CD14-positive monocyte (primary cell): ENCODE data around the gene MYPN. TPM values are rescaled to one million over a fixed set of nuclear protein-coding genes. Genes with fewer than 3 reads are reported as not detected.

Experiments
- DNase-seq, 3 donors: peaks; one replicate each; pipeline ENCODE4 v3.0.0-alpha.2; 2011 to 2022
- H2AFZ ChIP-seq: 2 replicates; pipeline ENCODE4 v1.6.0; 2012; ENCODE audit warnings: mild to moderate bottlenecking, low read depth, low read length, inconsistent platforms; ENCODE audit not compliant: insufficient read depth, poor library complexity, severe bottlenecking
- H3K27ac ChIP-seq, 2 donors: 1 replicate in 1 of 2; 2 replicates in 1 of 2; pipeline ENCODE4 v1.5.1; 2012 to 2013; ENCODE audit warnings: low read length in 2 of 2, control low read depth in 1 of 2, inconsistent platforms in 1 of 2, low read depth in 1 of 2, mild to moderate bottlenecking in 1 of 2
- H3K27me3 ChIP-seq, 2 donors: one replicate each; pipeline versions ENCODE4 v1.6.0 to v1.6.1; 2011 to 2013; ENCODE audit warnings: low read length in 2 of 2; ENCODE audit not compliant: control insufficient read depth in 2 of 2, insufficient read depth in 2 of 2
- H3K36me3 ChIP-seq, 2 donors: replicated peaks in 1 of 2; 1 replicate in 1 of 2; 2 replicates in 1 of 2; pipeline versions ENCODE4 v1.5.1 to v1.6.1; 2012 to 2013; ENCODE audit warnings: low read length in 2 of 2, control low read depth in 1 of 2, inconsistent platforms in 1 of 2, mild to moderate bottlenecking in 1 of 2; ENCODE audit not compliant: insufficient read depth in 2 of 2, control insufficient read depth in 1 of 2
- H3K4me1 ChIP-seq, 2 donors: 1 replicate in 1 of 2; 2 replicates in 1 of 2; pipeline versions ENCODE4 v1.5.1 to v1.6.1; 2012 to 2013; ENCODE audit warnings: low read length in 2 of 2, control low read depth in 1 of 2, inconsistent platforms in 1 of 2, mild to moderate bottlenecking in 1 of 2, moderate library complexity in 1 of 2; ENCODE audit not compliant: insufficient read depth in 2 of 2, control insufficient read depth in 1 of 2
- H3K4me2 ChIP-seq: replicated peaks from 2 replicates; pipeline ENCODE3; 2012; ENCODE audit warnings: low read length, moderate library complexity, mild to moderate bottlenecking; ENCODE audit not compliant: poor library complexity, severe bottlenecking; ENCODE audit errors: extremely low read depth
- H3K4me3 ChIP-seq, 3 experiments: fragments of 200-600 bp in 1 of 3; sonication (generic) in 1 of 3; replicated peaks in 1 of 3; 1 replicate in 2 of 3; 2 replicates in 1 of 3; pipeline ENCODE4 v1.5.1; 2011 to 2013; ENCODE audit warnings: low read length in 3 of 3, mild to moderate bottlenecking in 3 of 3, control low read depth in 2 of 3, low read depth in 2 of 3, inconsistent platforms in 1 of 3, moderate library complexity in 1 of 3
- H3K79me2 ChIP-seq: 2 replicates; pipeline ENCODE4 v1.6.0; 2012; ENCODE audit warnings: mild to moderate bottlenecking, control low read depth, inconsistent platforms, low read length, moderate library complexity; ENCODE audit not compliant: insufficient read depth
- H3K9ac ChIP-seq: 2 replicates; pipeline ENCODE4 v1.6.0; 2017; ENCODE audit warnings: low read length, mild to moderate bottlenecking; ENCODE audit not compliant: insufficient read depth, poor library complexity, severe bottlenecking
- H3K9me3 ChIP-seq, 2 donors: replicated peaks in 1 of 2; 1 replicate in 1 of 2; 2 replicates in 1 of 2; pipeline versions ENCODE4 v1.5.1 to v1.6.1; 2012 to 2013; ENCODE audit warnings: low read length in 2 of 2, control low read depth in 1 of 2; ENCODE audit not compliant: control insufficient read depth in 1 of 2, insufficient read depth in 1 of 2
- H4K20me1 ChIP-seq: 2 replicates; pipeline ENCODE4 v1.6.0; 2012; ENCODE audit warnings: mild to moderate bottlenecking, low read length, control low read depth, moderate library complexity; ENCODE audit not compliant: insufficient read depth
- H3K27ac Mint-ChIP-seq, 7 donors: one replicate each; pipeline ENCODE4 v1.8.0; 2020; ENCODE audit warnings: mild to moderate bottlenecking in 7 of 7, mixed read lengths in 7 of 7, moderate library complexity in 6 of 7, inconsistent platforms in 2 of 7
- H3K27me3 Mint-ChIP-seq, 3 donors: one replicate each; pipeline ENCODE4 v1.8.0; 2021 to 2022; ENCODE audit warnings: low read depth in 3 of 3, mild to moderate bottlenecking in 3 of 3, mixed read lengths in 3 of 3, moderate library complexity in 3 of 3, inconsistent platforms in 1 of 3
- H3K36me3 Mint-ChIP-seq, 2 donors: one replicate each; pipeline ENCODE4 v1.8.0; 2020; ENCODE audit warnings: mixed read lengths in 2 of 2, inconsistent platforms in 1 of 2, mild to moderate bottlenecking in 1 of 2
- H3K4me1 Mint-ChIP-seq: one replicate; pipeline ENCODE4 v1.8.0; 2020; ENCODE audit warnings: mild to moderate bottlenecking, mixed read lengths
- H3K4me3 Mint-ChIP-seq, 2 donors: one replicate each; pipeline ENCODE4 v1.8.0; 2020; ENCODE audit warnings: mild to moderate bottlenecking in 2 of 2, mixed read lengths in 2 of 2, moderate library complexity in 1 of 2
- H3K9me3 Mint-ChIP-seq, 7 donors: one replicate each; pipeline ENCODE4 v1.8.0; 2020 to 2022; ENCODE audit warnings: mixed read lengths in 7 of 7, mild to moderate bottlenecking in 6 of 7, moderate library complexity in 6 of 7, inconsistent platforms in 2 of 7
- CTCF ChIP-seq: fragments of 200-600 bp; IDR thresholded peaks from one replicate; pipeline ENCODE4 v1.8.0; 2022; ENCODE audit warnings: antibody characterized with exemption, mild to moderate bottlenecking
- WGBS: methylation state at CpG from one replicate; pipeline ENCODE4 v1.1.5; 2013; ENCODE audit warnings: missing lambda C conversion rate; ENCODE audit not compliant: insufficient coverage; 5-methylcytosine and 5-hydroxymethylcytosine counted together
- intact Hi-C, 2 donors: fragments of 100-400 bp; cut with micrococcal nuclease; formaldehyde crosslinking; loops; one replicate each; pipeline versions ENCODE4 v1.15.0 to v1.15.1; 2023
- polyA plus RNA-seq, 3 donors: library from polyadenylated mRNA; depleted of rRNA in 1 of 3; unstranded in 2 of 3; stranded (reverse) in 1 of 3; fragments of 300-500 nt in 2 of 3; fragments of >200 nt in 1 of 3; fragmentation: Illumina TruSeq in 2 of 3; gene quantifications; 1 replicate in 2 of 3; 2 replicates in 1 of 3; pipeline ENCODE4 v1.2.3, GENCODE V29; 2012 to 2021

The MYPN gene
- polyA plus RNA-seq, 3 donors: not detected

GRCh38 chr10:68176797-68177196 is 67.5 kb downstream of the MYPN start:
- H3K79me2 ChIP-seq: no peaks in the 10 kb centered on the region
- H3K4me3 ChIP-seq: no peak overlapping the region
- intact Hi-C loops: no loop called here
- no peak for TF ChIP-seq CTCF
- Mint-ChIP-seq H3K4me1 (no peaks in the 10 kb centered on the region), H3K36me3 (no peaks in the 10 kb centered on the region), H3K27me3 (peaks cover 0 to 6% (median 1%) of the 10 kb centered on the region in 3 donors), H3K9me3 (no peaks in the 10 kb centered on the region), H3K4me3 (no peak overlapping the region), H3K27ac (no peak overlapping the region)
- H3K4me2 ChIP-seq: no peak overlapping the region
- no peak overlapping the region for H3K27ac ChIP-seq
- no peaks in the 10 kb centered on the region for H3K9me3 ChIP-seq
- no peaks in the 10 kb centered on the region for H3K36me3 ChIP-seq
- WGBS: 100% methylated on average over 1 of the region's 4 CpGs
- no peaks in the 10 kb centered on the region for H4K20me1 ChIP-seq
- DNase-seq: no peak
- no peak overlapping the region for H3K9ac ChIP-seq
- no peak overlapping the region for H2AFZ ChIP-seq
- H3K27me3 ChIP-seq: no peaks in the 10 kb centered on the region
- no peaks in the 10 kb centered on the region for H3K4me1 ChIP-seq

- TF ChIP-seq CTCF: no peak
- Mint-ChIP-seq H3K27ac (no peak overlapping the region), H3K36me3 (no peaks in the 10 kb centered on the region), H3K4me1 (no peaks in the 10 kb centered on the region), H3K27me3 (peaks cover 0 to 7% (median 0%) of the 10 kb centered on the region in 3 donors), H3K4me3 (no peak overlapping the region), H3K9me3 (no peaks in the 10 kb centered on the region)
- Histone ChIP-seq H3K4me3 (no peak overlapping the region), H3K4me2 (no peak overlapping the region), H3K9me3 (no peaks in the 10 kb centered on the region), H3K27me3 (no peaks in the 10 kb centered on the region), H2AFZ (no peak overlapping the region), H3K36me3 (no peaks in the 10 kb centered on the region), H3K27ac (no peak overlapping the region), H4K20me1 (no peaks in the 10 kb centered on the region), H3K9ac (no peak overlapping the region), H3K79me2 (no peaks in the 10 kb centered on the region), H3K4me1 (no peaks in the 10 kb centered on the region)
- intact Hi-C loops: no loop called here
- 100% methylated on average over 2 of the region's 4 CpGs for WGBS
- no peak for DNase-seq
Observed at GRCh38 chr10:68178592-68178991, 69.3 kb downstream of the MYPN start.
